ENCODE results near the gene ZC2HC1C. TPM values are rescaled to one million over a fixed set of nuclear protein-coding genes. Genes with fewer than 3 reads are reported as not detected.

The ZC2HC1C gene
- total RNA-seq, 4 donors from 2014 or later = 4.4 to 8.0 (median 5.1) TPM

DNA sequence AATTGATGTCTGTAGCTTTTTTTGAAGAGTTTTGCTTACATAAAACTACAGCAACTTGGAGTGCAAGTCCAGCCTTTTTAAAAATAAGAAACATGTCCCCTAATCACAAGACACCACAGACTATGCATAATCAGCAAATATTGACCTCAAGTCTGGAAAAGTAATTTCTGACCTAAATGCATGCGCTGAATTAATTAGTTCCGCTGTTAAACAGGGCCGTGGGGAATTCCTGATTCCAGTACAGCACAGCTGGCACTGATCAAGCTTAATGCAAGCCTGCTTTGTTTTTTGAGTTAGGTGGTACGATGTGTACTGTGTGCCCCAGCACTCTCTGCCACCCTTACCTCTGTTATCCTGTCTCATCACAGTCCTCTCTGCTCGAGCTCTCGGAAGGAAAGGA, 27.4 kb upstream of the ZC2HC1C start:
- Histone ChIP-seq H3K36me3 (peaks cover 0 to 43% of the 10 kb centered on the region in 2 donors), H3K27me3 (no peaks in the 10 kb centered on the region), H3K4me1 (peaks cover 0 to 33% (median 3%) of the 10 kb centered on the region in 3 donors), H3K4me3 (no peak overlapping the region), H3K9me3 (no peaks in the 10 kb centered on the region), H3K27ac (no peak overlapping the region)
- no peak for ATAC-seq
- 50 to 63% methylated on average over 4 to 6 of the region's 6 CpGs for WGBS, 2 donors (ENCODE audit: low coverage in 1 of 2)
- TF ChIP-seq CTCF (IDR thresholded peaks at IDR 0.05) = no peak
- no peak for TF ChIP-seq EP300 (IDR thresholded peaks at IDR 0.05)
- TF ChIP-seq POLR2A (IDR thresholded peaks at IDR 0.05) = no peak
- no peak for TF ChIP-seq POLR2AphosphoS5 (IDR thresholded peaks at IDR 0.05)

GRCh38 chr14:75044322-75044721, 25.1 kb upstream of the ZC2HC1C start:
- Histone ChIP-seq H3K36me3 (peaks cover 0 to 21% of the 10 kb centered on the region in 2 donors), H3K4me3 (no peak overlapping the region), H3K4me1 (peaks cover 3 to 50% (median 8%) of the 10 kb centered on the region in 3 donors), H3K9me3 (no peaks in the 10 kb centered on the region), H3K27ac (peak overlapping the region in 1 of 4 donors; percentile 5), H3K27me3 (no peaks in the 10 kb centered on the region)
- ATAC-seq = no peak
- 8 to 23% methylated on average over 2 of the region's 2 CpGs for WGBS, 2 donors (ENCODE audit: low coverage in 1 of 2)
- TF ChIP-seq POLR2AphosphoS5 (IDR thresholded peaks at IDR 0.05) = no peak
- no peak for TF ChIP-seq POLR2A (IDR thresholded peaks at IDR 0.05)
- no peak for TF ChIP-seq EP300 (IDR thresholded peaks at IDR 0.05)
- no peak for TF ChIP-seq CTCF (IDR thresholded peaks at IDR 0.05)

DNA sequence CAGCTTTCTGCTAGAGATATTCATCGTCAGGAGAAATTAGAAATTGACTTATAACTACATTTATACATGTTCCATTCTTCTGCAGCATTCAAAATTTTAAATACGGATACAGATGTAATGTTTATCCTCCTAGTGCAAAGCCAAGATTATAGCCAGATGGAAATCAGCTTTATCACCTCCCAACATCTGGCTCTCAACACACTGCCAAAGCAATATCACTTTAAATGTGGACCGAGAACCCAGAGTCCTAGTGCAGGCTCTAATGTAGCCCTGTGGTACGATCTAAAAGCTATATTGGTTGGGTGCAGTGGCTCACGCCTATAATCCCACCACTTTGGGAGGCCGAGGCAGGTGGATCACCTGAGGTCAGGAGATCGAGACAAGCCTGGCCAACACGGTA, 24.7 kb upstream of the ZC2HC1C start:
- TF ChIP-seq CTCF (IDR thresholded peaks at IDR 0.05) = no peak
- TF ChIP-seq POLR2AphosphoS5 (IDR thresholded peaks at IDR 0.05) = no peak
- TF ChIP-seq POLR2A (IDR thresholded peaks at IDR 0.05) = no peak
- TF ChIP-seq EP300 (IDR thresholded peaks at IDR 0.05) = no peak
- H3K27ac ChIP-seq = peak overlapping the region in 1 of 4 donors; percentile 5

DNA sequence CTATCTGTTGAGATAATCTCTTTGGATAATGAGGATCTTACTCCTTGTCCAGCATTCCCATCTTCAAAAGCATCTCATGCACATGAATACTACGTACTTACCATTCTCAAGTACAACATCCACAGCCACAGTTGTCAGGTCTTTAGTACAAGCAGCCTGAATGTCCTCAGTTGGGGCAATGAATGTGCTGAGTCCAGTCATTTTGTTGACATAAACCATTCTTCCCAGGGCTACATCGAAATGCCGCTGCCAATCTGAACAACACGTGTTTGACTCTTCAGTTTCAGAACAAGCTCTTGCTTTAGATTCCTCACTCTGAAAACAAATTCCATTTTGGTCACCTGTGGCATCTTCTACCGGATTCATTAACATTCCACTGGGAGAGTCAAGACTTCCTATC, 23.2 kb upstream of the ZC2HC1C start:
- TF ChIP-seq POLR2AphosphoS5 (IDR thresholded peaks at IDR 0.05) (no peak), CTCF (IDR thresholded peaks at IDR 0.05) (no peak), POLR2A (IDR thresholded peaks at IDR 0.05) (no peak), EP300 (IDR thresholded peaks at IDR 0.05) (no peak)
- no peaks in the 10 kb centered on the region for H3K9me3 ChIP-seq
- no peak for ATAC-seq
- no peak overlapping the region for H3K4me3 ChIP-seq
- 93 to 96% methylated on average over 5 of the region's 5 CpGs for WGBS, 2 donors (ENCODE audit: low coverage in 1 of 2)
- peaks cover 3 to 61% (median 16%) of the 10 kb centered on the region in 3 donors for H3K4me1 ChIP-seq
- peaks cover 0 to 11% of the 10 kb centered on the region in 2 donors for H3K36me3 ChIP-seq
- no peaks in the 10 kb centered on the region for H3K27me3 ChIP-seq
- no peak overlapping the region for H3K27ac ChIP-seq

More for the DNA sequence above, 24.7 kb upstream of the ZC2HC1C start:
- no peaks in the 10 kb centered on the region for H3K27me3 ChIP-seq
- H3K36me3 ChIP-seq = peaks cover 0 to 19% of the 10 kb centered on the region in 2 donors
- H3K4me1 ChIP-seq = peaks cover 3 to 54% (median 8%) of the 10 kb centered on the region in 3 donors
- 22 to 57% methylated on average over 5 to 7 of the region's 8 CpGs for WGBS, 2 donors (ENCODE audit: low coverage in 1 of 2)
- H3K4me3 ChIP-seq = peak overlapping the region in 1 of 2 donors; percentile 15
- no peak for ATAC-seq
- H3K9me3 ChIP-seq = no peaks in the 10 kb centered on the region

GRCh38 chr14:75046899-75047298, 22.5 kb upstream of the ZC2HC1C start:
- Histone ChIP-seq H3K4me1 (peaks cover 3 to 66% (median 16%) of the 10 kb centered on the region in 3 donors), H3K27ac (no peak overlapping the region), H3K4me3 (no peak overlapping the region), H3K36me3 (peaks cover 0 to 5% of the 10 kb centered on the region in 2 donors), H3K9me3 (no peaks in the 10 kb centered on the region), H3K27me3 (no peaks in the 10 kb centered on the region)
- 84 to 95% methylated on average over 3 of the region's 3 CpGs for WGBS, 2 donors (ENCODE audit: low coverage in 1 of 2)
- no peak for TF ChIP-seq POLR2AphosphoS5 (IDR thresholded peaks at IDR 0.05)
- no peak for TF ChIP-seq CTCF (IDR thresholded peaks at IDR 0.05)
- no peak for TF ChIP-seq POLR2A (IDR thresholded peaks at IDR 0.05)
- TF ChIP-seq EP300 (IDR thresholded peaks at IDR 0.05) = no peak
- no peak for ATAC-seq
